ENCODE measurements around the gene KRT3.

DNA sequence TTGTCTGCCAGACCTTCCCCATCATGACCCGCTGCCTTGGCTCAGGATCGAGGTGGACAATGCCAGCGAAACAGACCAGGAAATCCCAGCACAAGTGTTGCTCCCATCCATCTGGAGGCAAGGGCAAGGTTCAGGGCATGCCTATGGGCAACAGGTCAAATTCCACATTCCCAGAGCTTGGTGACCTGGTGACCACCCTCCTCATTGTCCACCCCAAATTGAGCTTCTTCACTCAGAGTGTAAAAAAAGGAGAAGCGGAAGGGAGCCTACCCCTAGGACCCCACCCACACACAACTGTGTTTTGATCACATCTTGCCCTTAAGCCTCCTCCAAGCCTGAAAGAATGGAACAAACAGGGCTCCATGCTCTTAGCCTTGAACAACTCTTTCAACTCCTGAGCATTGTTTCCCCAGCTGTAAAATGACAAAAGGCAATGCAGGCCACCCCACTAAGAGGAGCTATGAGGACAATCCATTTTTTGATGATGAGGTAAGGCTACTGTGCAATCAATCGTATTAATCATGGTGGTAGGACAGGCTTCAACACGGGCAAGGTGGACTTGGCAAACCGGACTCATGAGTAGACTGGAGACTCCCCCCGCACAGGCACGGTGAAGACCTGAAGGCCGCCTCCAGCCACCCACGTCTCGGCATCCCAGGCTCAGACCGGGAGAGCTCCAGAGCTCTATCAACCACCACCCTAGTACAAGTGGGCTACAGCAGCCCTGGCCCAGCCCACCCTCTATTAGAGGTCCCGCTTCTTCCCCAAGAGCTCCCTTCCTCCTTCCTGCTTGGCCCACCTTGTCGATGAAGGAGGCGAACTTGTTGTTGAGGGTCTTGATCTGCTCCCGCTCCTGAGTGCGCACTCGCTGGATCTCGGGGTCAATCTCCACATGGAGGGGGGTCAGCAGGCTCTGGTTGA, 37.3 kb upstream of the KRT3 start:
- TF ChIP-seq, protein P1, sequence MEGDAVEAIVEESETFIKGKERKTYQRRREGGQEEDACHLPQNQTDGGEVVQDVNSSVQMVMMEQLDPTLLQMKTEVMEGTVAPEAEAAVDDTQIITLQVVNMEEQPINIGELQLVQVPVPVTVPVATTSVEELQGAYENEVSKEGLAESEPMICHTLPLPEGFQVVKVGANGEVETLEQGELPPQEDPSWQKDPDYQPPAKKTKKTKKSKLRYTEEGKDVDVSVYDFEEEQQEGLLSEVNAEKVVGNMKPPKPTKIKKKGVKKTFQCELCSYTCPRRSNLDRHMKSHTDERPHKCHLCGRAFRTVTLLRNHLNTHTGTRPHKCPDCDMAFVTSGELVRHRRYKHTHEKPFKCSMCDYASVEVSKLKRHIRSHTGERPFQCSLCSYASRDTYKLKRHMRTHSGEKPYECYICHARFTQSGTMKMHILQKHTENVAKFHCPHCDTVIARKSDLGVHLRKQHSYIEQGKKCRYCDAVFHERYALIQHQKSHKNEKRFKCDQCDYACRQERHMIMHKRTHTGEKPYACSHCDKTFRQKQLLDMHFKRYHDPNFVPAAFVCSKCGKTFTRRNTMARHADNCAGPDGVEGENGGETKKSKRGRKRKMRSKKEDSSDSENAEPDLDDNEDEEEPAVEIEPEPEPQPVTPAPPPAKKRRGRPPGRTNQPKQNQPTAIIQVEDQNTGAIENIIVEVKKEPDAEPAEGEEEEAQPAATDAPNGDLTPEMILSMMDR (IDR thresholded peaks at IDR 0.05; ENCODE audit: low read length) = no peak
- no peak for TF ChIP-seq EZH2 (optimal IDR thresholded peaks at IDR 0.05; ENCODE audit: low read depth, low read length)
- no peak for TF ChIP-seq EZH2phosphoT487 (IDR thresholded peaks at IDR 0.05; ENCODE audit: low read length)

Measured in MM.1S (cell line).